ENCODE results near the gene CAMTA1. TPM values are rescaled to one million over a fixed set of nuclear protein-coding genes. Genes with fewer than 3 reads are reported as not detected.

CAMTA1 gene
- total and polyA plus RNA-seq, 9 of the 15 experiments (the other 6 are each of a cell fraction or from before 2014, with no cell fraction given): 43.9 to 161 (median 65.9) TPM

DNA sequence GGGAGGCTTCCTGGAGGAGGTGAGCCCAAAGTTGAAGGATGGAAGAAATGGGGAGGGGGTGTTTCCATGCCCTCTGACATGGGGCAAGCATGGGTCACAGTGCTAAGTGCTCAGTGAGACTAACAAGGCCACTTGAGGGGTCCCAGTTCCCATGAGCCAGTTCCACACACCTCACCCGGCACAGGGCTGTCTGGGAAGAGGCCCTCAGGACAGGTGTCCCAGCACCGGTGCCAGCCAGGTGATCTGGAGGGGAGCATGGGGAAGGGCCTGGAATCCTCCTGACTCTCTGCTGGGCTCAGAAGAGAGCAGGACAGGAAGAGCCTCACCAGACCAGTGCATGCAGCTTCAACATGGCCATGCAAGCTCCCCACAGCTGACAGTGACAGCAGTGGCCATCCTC, 691.1 kb downstream of the CAMTA1 start:
- ATAC-seq: no peak
- WGBS (ENCODE audit: insufficient coverage, low coverage, missing lambda C conversion rate): 0% methylated on average over 2 of the region's 2 CpGs
- Histone ChIP-seq H3K4me3 (no peak overlapping the region), H4K20me1 (replicated peaks; ENCODE audit: control insufficient read depth, insufficient read depth, low read length) (peaks cover 32% of the 10 kb centered on the region), H3K4me2 (ENCODE audit: insufficient read depth, low read length) (no peak overlapping the region), H3K9me3 (replicated peaks; ENCODE audit: control insufficient read depth, insufficient read depth, low read depth, low read length) (no peaks in the 10 kb centered on the region; the same call in 1 of the 2 replicates), H3K36me3 (ENCODE audit: control insufficient read depth, insufficient read depth, low read length) (no peaks in the 10 kb centered on the region), H2AFZ (ENCODE audit: low read depth, low read length) (no peak overlapping the region), H3K27ac (ENCODE audit: extremely low read depth, low read depth, low read length) (no peak overlapping the region), H3K9ac (ENCODE audit: insufficient read depth in 1 of 2, low read depth in 2 of 2, low read length in 2 of 2) (no peak overlapping the region; a peak in 1 of 4 replicates), H3K9me1 (ENCODE audit: control insufficient read depth, insufficient read depth, low read length) (no peaks in the 10 kb centered on the region), H3K27me3 (ENCODE audit: control insufficient read depth in 2 of 2, insufficient read depth in 2 of 2, low read length in 2 of 2) (peaks cover 19 to 93% of the 10 kb centered on the region in 2 experiments), H3K4me1 (replicated peaks in 1 of 2; ENCODE audit: control insufficient read depth in 2 of 2, insufficient read depth in 2 of 2, low read length in 2 of 2) (no peaks in the 10 kb centered on the region), H3K79me2 (ENCODE audit: control insufficient read depth, insufficient read depth, low read length) (no peaks in the 10 kb centered on the region)
- BruUV-seq (replicated peaks): no TSS peak
- in situ Hi-C loops (cut with MboI) (no loop called here), intact Hi-C loops (cut with micrococcal nuclease) (no loop called here)
- TF ChIP-seq ZFP36 (IDR thresholded peaks at IDR 0.05; ENCODE audit: low read depth, low read length, partially characterized antibody) (peak; percentile 82), SREBF1 (IDR thresholded peaks at IDR 0.05; ENCODE audit: borderline replicate concordance, low read depth, low read length) (no peak)
- ChIA-PET POLR2A (no interaction called here), CTCF (ENCODE audit: low intra/inter-chr PET ratio) (no interaction called here)
- DNase-seq (ENCODE audit: extremely low read depth in 1 of 4, low spot score in 3 of 4): no peak
- no peak for FAIRE-seq

GRCh38 chr1:7476861-7477547, 691.8 kb downstream of the CAMTA1 start:
- Histone ChIP-seq H3K27ac (ENCODE audit: extremely low read depth, low read depth, low read length) (no peak overlapping the region), H4K20me1 (replicated peaks; ENCODE audit: control insufficient read depth, insufficient read depth, low read length) (peaks cover 32% of the 10 kb centered on the region), H2AFZ (ENCODE audit: low read depth, low read length) (no peak overlapping the region), H3K27me3 (ENCODE audit: control insufficient read depth in 2 of 2, insufficient read depth in 2 of 2, low read length in 2 of 2) (peaks cover 19 to 87% of the 10 kb centered on the region in 2 experiments), H3K79me2 (ENCODE audit: control insufficient read depth, insufficient read depth, low read length) (no peaks in the 10 kb centered on the region), H3K9me3 (replicated peaks; ENCODE audit: control insufficient read depth, insufficient read depth, low read depth, low read length) (no peaks in the 10 kb centered on the region; the same call in 1 of the 2 replicates), H3K4me2 (ENCODE audit: insufficient read depth, low read length) (no peak overlapping the region), H3K4me1 (replicated peaks in 1 of 2; ENCODE audit: control insufficient read depth in 2 of 2, insufficient read depth in 2 of 2, low read length in 2 of 2) (no peaks in the 10 kb centered on the region), H3K36me3 (ENCODE audit: control insufficient read depth, insufficient read depth, low read length) (no peaks in the 10 kb centered on the region), H3K9me1 (ENCODE audit: control insufficient read depth, insufficient read depth, low read length) (no peaks in the 10 kb centered on the region), H3K4me3 (no peak overlapping the region), H3K9ac (ENCODE audit: insufficient read depth in 1 of 2, low read depth in 2 of 2, low read length in 2 of 2) (peak overlapping the region in 1 of 2 experiments; percentile 17; a peak in 2 of 4 replicates)
- POLR2A ChIA-PET: no interaction called here
- no peak for DNase-seq (ENCODE audit: extremely low read depth in 1 of 4, low spot score in 3 of 4)
- 0% methylated on average over 16 of the region's 17 CpGs for WGBS (ENCODE audit: insufficient coverage, low coverage, missing lambda C conversion rate)
- intact Hi-C loops (cut with micrococcal nuclease): no loop called here
- TF ChIP-seq NFIX (CRISPR knock-in tag; IDR thresholded peaks at IDR 0.05; ENCODE audit: low read depth): no peak
- TF ChIP-seq ZNF121 (CRISPR knock-in tag; conservative IDR thresholded peaks at IDR 0.05): no peak
- no peak for TF ChIP-seq ZNF197 (CRISPR knock-in tag; IDR thresholded peaks at IDR 0.05; ENCODE audit: low read depth)
- no peak for TF ChIP-seq XRCC3 (IDR thresholded peaks at IDR 0.05)
- FAIRE-seq: no peak
- no TSS peak for BruUV-seq (replicated peaks)
- in situ Hi-C loops (cut with MboI): no loop called here
- no peak for ATAC-seq
- CTCF ChIA-PET (ENCODE audit: low intra/inter-chr PET ratio): no interaction called here
